ENCODE data around the gene B3GALT4.
"Not testable (repeated sequence)": the region's sequence is repeated elsewhere in the genome, so short reads cannot be mapped to it uniquely, and the experiment has no call there.

The B3GALT4 gene

GRCh38 chr6:33276581-33276863, 401 bp upstream of the B3GALT4 start:
- H3K9ac ChIP-seq: peak overlapping the region; percentile 83 to 99 (median 95)

GRCh38 chr6:33277663-33278391, 904 bp downstream of the B3GALT4 start:
- H3K36me3 ChIP-seq: peaks cover 65 to 90% (median 83%) of the 10 kb centered on the region in 11 experiments
- H3K9ac ChIP-seq: peak overlapping the region; percentile 83 to 99 (median 95)
- H3K9me3 ChIP-seq (replicated peaks in 1 of 11): no peaks in the 10 kb centered on the region
- H3K4me1 ChIP-seq: peaks cover 71 to 88% (median 77%) of the 10 kb centered on the region in 10 experiments
- H3K27me3 ChIP-seq: no peaks in the 10 kb centered on the region
- H3K27ac ChIP-seq: peak overlapping the region; percentile 78 to 99 (median 84)
- peak overlapping the region; percentile 69 to 92 (median 86) for H3K4me3 ChIP-seq
- H3K4me2 ChIP-seq: peak overlapping the region; percentile 90 to 99 (median 97)
- TF ChIP-seq Cebpa-rat (IDR thresholded peaks at IDR 0.05): no peak
- H4K20me1 ChIP-seq: peaks cover 33 to 96% (median 84%) of the 10 kb centered on the region in 11 experiments; a peak in 21 of 22 replicates

More at GRCh38 chr6:33276581-33276863, 401 bp upstream of the B3GALT4 start:
- Histone ChIP-seq H3K4me3 (peak overlapping the region; percentile 69 to 92 (median 86)), H3K36me3 (peaks cover 58 to 81% (median 74%) of the 10 kb centered on the region in 11 experiments), H3K4me2 (peak overlapping the region; percentile 90 to 99 (median 97)), H3K4me1 (peaks cover 71 to 82% (median 77%) of the 10 kb centered on the region in 10 experiments), H4K20me1 (peaks cover 35 to 89% (median 79%) of the 10 kb centered on the region in 11 experiments; a peak in 21 of 22 replicates), H3K27me3 (no peaks in the 10 kb centered on the region), H3K27ac (peak overlapping the region; percentile 78 to 99 (median 84)), H3K9me3 (replicated peaks in 1 of 11) (no peaks in the 10 kb centered on the region)
- no peak for TF ChIP-seq Cebpa-rat (IDR thresholded peaks at IDR 0.05)

GRCh38 chr6:33278392-33278741, 1.4 kb downstream of the B3GALT4 start:
- peaks cover 28 to 94% (median 78%) of the 10 kb centered on the region in 11 experiments; a peak in 21 of 22 replicates for H4K20me1 ChIP-seq
- H3K4me1 ChIP-seq: peaks cover 65 to 83% (median 71%) of the 10 kb centered on the region in 10 experiments
- H3K4me3 ChIP-seq: peak overlapping the region; percentile 69 to 92 (median 86); a peak in 16 of 20 replicates
- peak overlapping the region in 8 of 11 experiments; percentile 78 to 99 (median 86); a peak in 11 of 22 replicates for H3K27ac ChIP-seq
- no peaks in the 10 kb centered on the region for H3K27me3 ChIP-seq
- H3K9ac ChIP-seq: peak overlapping the region; percentile 83 to 99 (median 95); a peak in 20 of 22 replicates
- H3K9me3 ChIP-seq (replicated peaks in 1 of 11): no peaks in the 10 kb centered on the region
- peak overlapping the region; percentile 90 to 99 (median 97) for H3K4me2 ChIP-seq
- H3K36me3 ChIP-seq: peaks cover 65 to 90% (median 83%) of the 10 kb centered on the region in 11 experiments
- TF ChIP-seq Cebpa-rat (IDR thresholded peaks at IDR 0.05): no peak

GRCh38 chr6:33278810-33279209, 1.9 kb downstream of the B3GALT4 start:
- no peak for TF ChIP-seq Cebpa-rat (IDR thresholded peaks at IDR 0.05)
- Histone ChIP-seq H3K9ac (peak overlapping the region; percentile 17 to 99 (median 94); a peak in 16 of 22 replicates), H3K4me3 (peak overlapping the region in 4 of 10 experiments; percentile 19 to 90 (median 75); a peak in 5 of 20 replicates), H3K36me3 (peaks cover 65 to 90% (median 83%) of the 10 kb centered on the region in 11 experiments), H4K20me1 (peaks cover 23 to 94% (median 74%) of the 10 kb centered on the region in 11 experiments; a peak in 21 of 22 replicates), H3K9me3 (replicated peaks in 1 of 11) (no peaks in the 10 kb centered on the region), H3K4me2 (peak overlapping the region; percentile 31 to 99 (median 96); a peak in 20 of 22 replicates), H3K27me3 (no peaks in the 10 kb centered on the region), H3K4me1 (peaks cover 61 to 78% (median 67%) of the 10 kb centered on the region in 10 experiments), H3K27ac (peak overlapping the region in 4 of 11 experiments; percentile 15 to 85 (median 27); a peak in 3 of 22 replicates)

GRCh38 chr6:33279257-33279695, 2.4 kb downstream of the B3GALT4 start:
- H3K9me3 ChIP-seq (replicated peaks in 1 of 11): no peaks in the 10 kb centered on the region
- peak overlapping the region in 5 of 11 experiments; percentile 15 to 33 (median 29); a peak in 7 of 22 replicates for H3K27ac ChIP-seq
- H3K4me1 ChIP-seq: peaks cover 56 to 74% (median 62%) of the 10 kb centered on the region in 10 experiments
- H4K20me1 ChIP-seq: peaks cover 19 to 94% (median 69%) of the 10 kb centered on the region in 11 experiments; a peak in 21 of 22 replicates
- no peak for TF ChIP-seq Cebpa-rat (IDR thresholded peaks at IDR 0.05)
- no peaks in the 10 kb centered on the region for H3K27me3 ChIP-seq
- peak overlapping the region in 5 of 10 experiments; percentile 4 to 90 (median 69); a peak in 4 of 20 replicates for H3K4me3 ChIP-seq
- H3K36me3 ChIP-seq: peaks cover 65 to 90% (median 83%) of the 10 kb centered on the region in 11 experiments
- H3K4me2 ChIP-seq: peak overlapping the region; percentile 31 to 99 (median 96); a peak in 19 of 22 replicates
- peak overlapping the region in 10 of 11 experiments; percentile 17 to 99 (median 94); a peak in 15 of 22 replicates for H3K9ac ChIP-seq

DNA sequence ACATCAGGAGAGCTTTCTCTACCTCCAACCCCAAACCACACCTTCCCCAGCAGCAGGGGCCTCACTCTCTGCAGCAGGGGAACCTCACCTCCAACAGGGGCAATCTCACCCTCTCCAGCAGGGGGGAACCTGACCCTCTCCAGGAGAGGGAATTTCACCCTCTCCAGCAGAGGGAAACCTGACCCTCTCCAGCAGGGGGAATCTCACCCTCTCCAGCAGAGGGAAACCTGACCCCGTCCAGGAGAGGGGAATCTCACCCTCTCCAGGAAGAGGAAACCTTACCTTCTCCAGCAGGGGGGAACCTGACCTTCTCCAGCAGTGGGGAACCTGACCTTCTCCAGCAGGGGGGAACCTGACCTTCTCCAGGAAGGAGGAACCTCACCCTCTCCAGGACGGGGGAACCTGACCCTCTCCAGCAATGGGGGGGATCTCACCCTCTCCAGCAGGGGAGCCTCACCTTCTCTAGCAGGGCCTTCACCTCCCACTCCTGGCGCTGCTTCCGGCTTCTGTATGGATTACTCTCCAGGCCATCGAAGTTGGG, 3.1 kb downstream of the B3GALT4 start:
- H4K20me1 ChIP-seq: peaks cover 11 to 94% (median 62%) of the 10 kb centered on the region in 11 experiments; a peak in 21 of 22 replicates
- peak overlapping the region in 10 of 11 experiments; percentile 12 to 98 (median 34); a peak in 13 of 22 replicates for H3K9ac ChIP-seq
- peak overlapping the region; percentile 1 to 99 (median 95); a peak in 12 of 22 replicates for H3K4me2 ChIP-seq
- no peaks in the 10 kb centered on the region for H3K9me3 ChIP-seq (replicated peaks in 1 of 11)
- H3K4me3 ChIP-seq: no peak overlapping the region
- H3K4me1 ChIP-seq: peaks cover 49 to 66% (median 55%) of the 10 kb centered on the region in 10 experiments
- no peak for TF ChIP-seq Cebpa-rat (IDR thresholded peaks at IDR 0.05)
- peak overlapping the region in 4 of 11 experiments; percentile 16 to 41 (median 32); a peak in 5 of 22 replicates for H3K27ac ChIP-seq
- peaks cover 65 to 90% (median 83%) of the 10 kb centered on the region in 11 experiments for H3K36me3 ChIP-seq
- no peaks in the 10 kb centered on the region for H3K27me3 ChIP-seq

DNA sequence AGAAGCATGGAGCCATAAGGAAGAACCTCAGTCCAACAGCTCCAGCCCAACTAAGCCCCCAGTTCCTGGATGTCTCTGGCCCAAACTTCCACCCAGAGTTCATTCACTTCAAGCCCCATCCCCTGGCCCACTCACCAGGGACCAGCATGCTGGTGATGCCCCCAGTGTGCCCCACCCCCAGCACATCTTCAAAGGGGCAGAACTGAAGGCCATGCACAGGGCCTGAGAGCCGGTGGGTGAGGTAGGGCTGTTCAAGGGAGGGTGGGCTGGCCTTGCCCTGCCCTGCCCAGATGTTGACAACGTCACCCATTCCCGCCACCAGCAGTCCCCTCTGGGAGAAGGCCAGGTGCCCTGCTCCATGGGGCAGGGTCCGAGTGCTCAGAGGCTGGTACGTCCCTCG, 3.6 kb downstream of the B3GALT4 start:
- H3K4me3 ChIP-seq: no peak overlapping the region
- H3K36me3 ChIP-seq: peaks cover 64 to 90% (median 83%) of the 10 kb centered on the region in 11 experiments
- peak overlapping the region in 4 of 11 experiments; percentile 7 to 41 (median 25); a peak in 4 of 22 replicates for H3K27ac ChIP-seq
- no peak for TF ChIP-seq Cebpa-rat (IDR thresholded peaks at IDR 0.05)
- H3K9me3 ChIP-seq (replicated peaks in 1 of 11): no peaks in the 10 kb centered on the region
- H3K27me3 ChIP-seq: no peaks in the 10 kb centered on the region
- H4K20me1 ChIP-seq: peaks cover 6 to 94% (median 57%) of the 10 kb centered on the region in 11 experiments; a peak in 21 of 22 replicates
- peaks cover 44 to 61% (median 50%) of the 10 kb centered on the region in 10 experiments for H3K4me1 ChIP-seq
- peak overlapping the region in 10 of 11 experiments; percentile 1 to 99 (median 33); a peak in 11 of 22 replicates for H3K4me2 ChIP-seq
- H3K9ac ChIP-seq: peak overlapping the region; percentile 7 to 83 (median 29); a peak in 14 of 22 replicates

GRCh38 chr6:33285214-33285613, 8.3 kb downstream of the B3GALT4 start:
- not testable (repeated sequence) for H3K27ac ChIP-seq; H3K9ac ChIP-seq; H3K27me3 ChIP-seq; H3K4me3 ChIP-seq; H3K9me3 ChIP-seq (replicated peaks in 1 of 11); H3K4me2 ChIP-seq
- Histone ChIP-seq H3K4me1 (peaks cover 23 to 44% (median 30%) of the 10 kb centered on the region in 10 experiments), H4K20me1 (peaks cover 0 to 79% (median 25%) of the 10 kb centered on the region in 11 experiments; a peak in 17 of 22 replicates), H3K36me3 (peaks cover 64 to 81% (median 79%) of the 10 kb centered on the region in 11 experiments)
